Naive B cell (primary cell): ENCODE data around the gene MYO5A. TPM values are rescaled to one million over a fixed set of nuclear protein-coding genes. Genes with fewer than 3 reads are reported as not detected.
"Not testable (repeated sequence)": the region's sequence is repeated elsewhere in the genome, so short reads cannot be mapped to it uniquely, and the experiment has no call there.

Experiments used
- ATAC-seq, 2 donors: fragments of 150-1000 bp; cut with Tn5 transposase; 2 replicates each; pipeline ENCODE4 v1.10.0; 2021; ENCODE audit warnings: low read depth in 2 of 2, mild to moderate bottlenecking in 2 of 2, moderate library complexity in 2 of 2
- DNase-seq: peaks from one replicate; pipeline ENCODE4 v3.0.0; 2022
- H3K27ac Mint-ChIP-seq, 6 donors: one replicate each; pipeline ENCODE4 v1.8.0; 2020 to 2022; ENCODE audit warnings: mild to moderate bottlenecking in 6 of 6, mixed read lengths in 6 of 6, moderate library complexity in 5 of 6, inconsistent platforms in 2 of 6
- H3K27me3 Mint-ChIP-seq, 3 donors: one replicate each; pipeline ENCODE4 v1.8.0; 2021 to 2022; ENCODE audit warnings: mixed read lengths in 3 of 3, mild to moderate bottlenecking in 1 of 3
- H3K36me3 Mint-ChIP-seq, 2 donors: one replicate each; pipeline ENCODE4 v1.8.0; 2020 to 2022; ENCODE audit warnings: mixed read lengths in 2 of 2, inconsistent platforms in 1 of 2, mild to moderate bottlenecking in 1 of 2
- H3K4me1 Mint-ChIP-seq, 3 donors: one replicate each; pipeline ENCODE4 v1.8.0; 2020 to 2022; ENCODE audit warnings: mixed read lengths in 3 of 3, inconsistent platforms in 1 of 3, mild to moderate bottlenecking in 1 of 3, moderate library complexity in 1 of 3
- H3K4me3 Mint-ChIP-seq, 8 donors: one replicate each; pipeline ENCODE4 v1.8.0; 2020 to 2022; ENCODE audit warnings: mild to moderate bottlenecking in 8 of 8, mixed read lengths in 8 of 8, moderate library complexity in 8 of 8, inconsistent platforms in 2 of 8
- H3K9me3 Mint-ChIP-seq, 7 donors: one replicate each; pipeline ENCODE4 v1.8.0; 2020 to 2022; ENCODE audit warnings: mixed read lengths in 7 of 7, mild to moderate bottlenecking in 5 of 7, inconsistent platforms in 2 of 7, moderate library complexity in 1 of 7
- polyA plus RNA-seq, 6 donors: library from polyadenylated mRNA; unstranded; fragments of 300-500 nt; fragmentation: Illumina TruSeq; gene quantifications; one replicate each; pipeline ENCODE4 v1.2.3, GENCODE V29; 2021; ENCODE audit warnings: low read depth in 6 of 6

Gene MYO5A
- polyA plus RNA-seq = 10 to 100 TPM in 2 of 6 donors, 1 to 10 TPM in 4; 3.8 to 15.0 (median 9.3) TPM

- Mint-ChIP-seq H3K9me3 (no peaks in the 10 kb centered on the region), H3K27ac (peak within 1 kb of the TSS; percentile 70 to 97 (median 92)), H3K4me3 (peak within 1 kb of the TSS; percentile 76 to 99 (median 94)), H3K4me1 (peaks cover 24 to 33% (median 32%) of the 10 kb centered on the region in 3 donors), H3K27me3 (peaks cover 0 to 4% (median 0%) of the 10 kb centered on the region in 3 donors), H3K36me3 (no peaks in the 10 kb centered on the region)
- DNase-seq = peak; percentile 85
- ATAC-seq = peak; percentile 84
Measured at GRCh38 chr15:52528564-52529340, at the start of gene MYO5A. MYO5A (minus strand) TSS chr15:52528880; CDS start chr15:52528806, 74 bp downstream.

GRCh38 chr15:52576692-52577091 is 48.0 kb upstream of the MYO5A start:
- no peaks in the 10 kb centered on the region for H3K4me1 Mint-ChIP-seq
- DNase-seq (no peak), ATAC-seq (no peak)
- peaks cover 0 to 8% (median 2%) of the 10 kb centered on the region in 7 donors for H3K9me3 Mint-ChIP-seq
- H3K36me3 Mint-ChIP-seq = peaks cover 0 to 4% of the 10 kb centered on the region in 2 donors
- no peak overlapping the region for H3K4me3 Mint-ChIP-seq
- H3K27ac Mint-ChIP-seq = peak overlapping the region in 1 of 6 donors; percentile 50
- no peaks in the 10 kb centered on the region for H3K27me3 Mint-ChIP-seq

- not testable (repeated sequence) for DNase-seq, H3K4me3 Mint-ChIP-seq, H3K9me3 Mint-ChIP-seq, H3K27me3 Mint-ChIP-seq, H3K27ac Mint-ChIP-seq, ATAC-seq, H3K4me1 Mint-ChIP-seq, H3K36me3 Mint-ChIP-seq
Measured at GRCh38 chr15:52575573-52575972, 46.9 kb upstream of the MYO5A start.

- H3K4me1 Mint-ChIP-seq = no peaks in the 10 kb centered on the region
- DNase-seq = no peak
- ATAC-seq = no peak
- H3K4me3 Mint-ChIP-seq = no peak overlapping the region
- no peaks in the 10 kb centered on the region for H3K27me3 Mint-ChIP-seq
- no peaks in the 10 kb centered on the region for H3K36me3 Mint-ChIP-seq
- H3K27ac Mint-ChIP-seq = no peak overlapping the region
- peaks cover 0 to 8% (median 2%) of the 10 kb centered on the region in 7 donors for H3K9me3 Mint-ChIP-seq
Measured at GRCh38 chr15:52575072-52575471, 46.4 kb upstream of the MYO5A start.

GRCh38 chr15:52574623-52575022 is 45.9 kb upstream of the MYO5A start:
- not testable (repeated sequence) for ATAC-seq, H3K27ac Mint-ChIP-seq, DNase-seq, H3K27me3 Mint-ChIP-seq, H3K36me3 Mint-ChIP-seq, H3K4me3 Mint-ChIP-seq, H3K9me3 Mint-ChIP-seq, H3K4me1 Mint-ChIP-seq

GRCh38 chr15:52568601-52569585 is 40.2 kb upstream of the MYO5A start, which contains the start of gene ARPP19:
ARPP19 (minus strand) TSS chr15:52569030; CDS start chr15:52568892, 138 bp downstream.
- peak within 1 kb of the TSS; percentile 83 to 98 (median 94) for H3K4me3 Mint-ChIP-seq
- ATAC-seq (peak; percentile 81), DNase-seq (peak; percentile 84)
- H3K9me3 Mint-ChIP-seq = peaks cover 0 to 3% (median 0%) of the 10 kb centered on the region in 7 donors
- H3K27me3 Mint-ChIP-seq = no peaks in the 10 kb centered on the region
- H3K36me3 Mint-ChIP-seq = no peaks in the 10 kb centered on the region
- H3K27ac Mint-ChIP-seq = peak within 1 kb of the TSS; percentile 97 to 100 (median 100)
- peaks cover 16 to 49% (median 27%) of the 10 kb centered on the region in 3 donors for H3K4me1 Mint-ChIP-seq

- H3K4me1 Mint-ChIP-seq = peaks cover 17 to 55% (median 28%) of the 10 kb centered on the region in 3 donors
- no peaks in the 10 kb centered on the region for H3K36me3 Mint-ChIP-seq
Measured at GRCh38 chr15:52567871-52568600, 39.4 kb upstream of the MYO5A start.

GRCh38 chr15:52566889-52567288 is 38.2 kb upstream of the MYO5A start:
- H3K27ac Mint-ChIP-seq = peak overlapping the region in 4 of 6 donors; percentile 63 to 97 (median 66)
- ATAC-seq (no peak), DNase-seq (no peak)
- H3K4me3 Mint-ChIP-seq = peak overlapping the region; percentile 29 to 97 (median 90)
- no peaks in the 10 kb centered on the region for H3K27me3 Mint-ChIP-seq
- peaks cover 21 to 61% (median 36%) of the 10 kb centered on the region in 3 donors for H3K4me1 Mint-ChIP-seq
- H3K36me3 Mint-ChIP-seq = no peaks in the 10 kb centered on the region
- H3K9me3 Mint-ChIP-seq = no peaks in the 10 kb centered on the region

More at GRCh38 chr15:52567871-52568600, 39.4 kb upstream of the MYO5A start:
- no peak for ATAC-seq
- H3K27ac Mint-ChIP-seq = peak overlapping the region; percentile 96 to 100 (median 98)
- H3K27me3 Mint-ChIP-seq = no peaks in the 10 kb centered on the region
- DNase-seq = no peak
- peak overlapping the region; percentile 83 to 97 (median 94) for H3K4me3 Mint-ChIP-seq
- no peaks in the 10 kb centered on the region for H3K9me3 Mint-ChIP-seq

- DNase-seq = peak; percentile 46
- peak overlapping the region; percentile 63 to 97 (median 91) for H3K27ac Mint-ChIP-seq
- ATAC-seq = peak; percentile 51
- H3K9me3 Mint-ChIP-seq, H3K27me3 Mint-ChIP-seq, H3K36me3 Mint-ChIP-seq: not testable (repeated sequence)
- peak overlapping the region in 5 of 8 donors; percentile 33 to 74 (median 37) for H3K4me3 Mint-ChIP-seq
- H3K4me1 Mint-ChIP-seq = peaks cover 29 to 68% (median 41%) of the 10 kb centered on the region in 3 donors
Measured at GRCh38 chr15:52565417-52566358, 37.0 kb upstream of the MYO5A start.

- no peaks in the 10 kb centered on the region for H3K27me3 Mint-ChIP-seq
- no peaks in the 10 kb centered on the region for H3K9me3 Mint-ChIP-seq
Measured at GRCh38 chr15:52563501-52564060, 34.9 kb upstream of the MYO5A start.

GRCh38 chr15:52559575-52559974 is 30.9 kb upstream of the MYO5A start:
- Mint-ChIP-seq H3K27me3 (no peaks in the 10 kb centered on the region), H3K36me3 (peaks cover 0 to 18% of the 10 kb centered on the region in 2 donors), H3K4me1 (peaks cover 28 to 48% (median 35%) of the 10 kb centered on the region in 3 donors), H3K4me3 (no peak overlapping the region), H3K9me3 (no peaks in the 10 kb centered on the region), H3K27ac (no peak overlapping the region)
- ATAC-seq (no peak), DNase-seq (no peak)

More at GRCh38 chr15:52563501-52564060, 34.9 kb upstream of the MYO5A start:
- DNase-seq (no peak), ATAC-seq (no peak)
- Mint-ChIP-seq H3K4me1 (peaks cover 34 to 76% (median 46%) of the 10 kb centered on the region in 3 donors), H3K4me3 (peak overlapping the region in 1 of 8 donors; percentile 36), H3K36me3 (peaks cover 0 to 10% of the 10 kb centered on the region in 2 donors), H3K27ac (peak overlapping the region in 3 of 6 donors; percentile 5 to 97 (median 6))
